Kasumi-1 (cell line): ENCODE data around the gene CEP19.

ENCODE experiments used
- DNase-seq, 2 experiments: peaks; one replicate each; lab custom pipeline; 2025; lab: John Stamatoyannopoulos, UW

The CEP19 gene

GRCh38 chr3:196666001-196666867, 45.8 kb downstream of the CEP19 start:
- DNase-seq = peak; percentile 64 to 69

GRCh38 chr3:196662711-196663571, 49.1 kb downstream of the CEP19 start:
- no peak for DNase-seq

- DNase-seq = no peak
Observed at GRCh38 chr3:196662033-196662432, 50.0 kb downstream of the CEP19 start.

- DNase-seq = no peak
Observed at GRCh38 chr3:196661400-196661799, 50.6 kb downstream of the CEP19 start.

- no peak for DNase-seq
Observed at GRCh38 chr3:196660381-196661166, 51.5 kb downstream of the CEP19 start.

GRCh38 chr3:196659901-196660351, 52.1 kb downstream of the CEP19 start:
- no peak for DNase-seq
